CD14-positive monocyte (primary cell): ENCODE measurements around the gene ELAVL2. TPM values are rescaled to one million over a fixed set of nuclear protein-coding genes. Genes with fewer than 3 reads are reported as not detected.

Source experiments
- DNase-seq, 3 donors: peaks; one replicate each; pipeline ENCODE4 v3.0.0-alpha.2; 2011 to 2022
- H2AFZ ChIP-seq: 2 replicates; pipeline ENCODE4 v1.6.0; 2012; ENCODE audit warnings: mild to moderate bottlenecking, low read depth, low read length, inconsistent platforms; ENCODE audit not compliant: insufficient read depth, poor library complexity, severe bottlenecking
- H3K27ac ChIP-seq, 2 donors: 1 replicate in 1 of 2; 2 replicates in 1 of 2; pipeline ENCODE4 v1.5.1; 2012 to 2013; ENCODE audit warnings: low read length in 2 of 2, control low read depth in 1 of 2, inconsistent platforms in 1 of 2, low read depth in 1 of 2, mild to moderate bottlenecking in 1 of 2
- H3K27me3 ChIP-seq, 2 donors: one replicate each; pipeline versions ENCODE4 v1.6.0 to v1.6.1; 2011 to 2013; ENCODE audit warnings: low read length in 2 of 2; ENCODE audit not compliant: control insufficient read depth in 2 of 2, insufficient read depth in 2 of 2
- H3K36me3 ChIP-seq, 2 donors: replicated peaks in 1 of 2; 1 replicate in 1 of 2; 2 replicates in 1 of 2; pipeline versions ENCODE4 v1.5.1 to v1.6.1; 2012 to 2013; ENCODE audit warnings: low read length in 2 of 2, control low read depth in 1 of 2, inconsistent platforms in 1 of 2, mild to moderate bottlenecking in 1 of 2; ENCODE audit not compliant: insufficient read depth in 2 of 2, control insufficient read depth in 1 of 2
- H3K4me1 ChIP-seq, 2 donors: 1 replicate in 1 of 2; 2 replicates in 1 of 2; pipeline versions ENCODE4 v1.5.1 to v1.6.1; 2012 to 2013; ENCODE audit warnings: low read length in 2 of 2, control low read depth in 1 of 2, inconsistent platforms in 1 of 2, mild to moderate bottlenecking in 1 of 2, moderate library complexity in 1 of 2; ENCODE audit not compliant: insufficient read depth in 2 of 2, control insufficient read depth in 1 of 2
- H3K4me2 ChIP-seq: replicated peaks from 2 replicates; pipeline ENCODE3; 2012; ENCODE audit warnings: low read length, moderate library complexity, mild to moderate bottlenecking; ENCODE audit not compliant: poor library complexity, severe bottlenecking; ENCODE audit errors: extremely low read depth
- H3K4me3 ChIP-seq, 3 experiments: fragments of 200-600 bp in 1 of 3; sonication (generic) in 1 of 3; replicated peaks in 1 of 3; 1 replicate in 2 of 3; 2 replicates in 1 of 3; pipeline ENCODE4 v1.5.1; 2011 to 2013; ENCODE audit warnings: low read length in 3 of 3, mild to moderate bottlenecking in 3 of 3, control low read depth in 2 of 3, low read depth in 2 of 3, inconsistent platforms in 1 of 3, moderate library complexity in 1 of 3
- H3K79me2 ChIP-seq: 2 replicates; pipeline ENCODE4 v1.6.0; 2012; ENCODE audit warnings: mild to moderate bottlenecking, control low read depth, inconsistent platforms, low read length, moderate library complexity; ENCODE audit not compliant: insufficient read depth
- H3K9ac ChIP-seq: 2 replicates; pipeline ENCODE4 v1.6.0; 2017; ENCODE audit warnings: low read length, mild to moderate bottlenecking; ENCODE audit not compliant: insufficient read depth, poor library complexity, severe bottlenecking
- H3K9me3 ChIP-seq, 2 donors: replicated peaks in 1 of 2; 1 replicate in 1 of 2; 2 replicates in 1 of 2; pipeline versions ENCODE4 v1.5.1 to v1.6.1; 2012 to 2013; ENCODE audit warnings: low read length in 2 of 2, control low read depth in 1 of 2; ENCODE audit not compliant: control insufficient read depth in 1 of 2, insufficient read depth in 1 of 2
- H4K20me1 ChIP-seq: 2 replicates; pipeline ENCODE4 v1.6.0; 2012; ENCODE audit warnings: mild to moderate bottlenecking, low read length, control low read depth, moderate library complexity; ENCODE audit not compliant: insufficient read depth
- H3K27ac Mint-ChIP-seq, 7 donors: one replicate each; pipeline ENCODE4 v1.8.0; 2020; ENCODE audit warnings: mild to moderate bottlenecking in 7 of 7, mixed read lengths in 7 of 7, moderate library complexity in 6 of 7, inconsistent platforms in 2 of 7
- H3K27me3 Mint-ChIP-seq, 3 donors: one replicate each; pipeline ENCODE4 v1.8.0; 2021 to 2022; ENCODE audit warnings: low read depth in 3 of 3, mild to moderate bottlenecking in 3 of 3, mixed read lengths in 3 of 3, moderate library complexity in 3 of 3, inconsistent platforms in 1 of 3
- H3K36me3 Mint-ChIP-seq, 2 donors: one replicate each; pipeline ENCODE4 v1.8.0; 2020; ENCODE audit warnings: mixed read lengths in 2 of 2, inconsistent platforms in 1 of 2, mild to moderate bottlenecking in 1 of 2
- H3K4me1 Mint-ChIP-seq: one replicate; pipeline ENCODE4 v1.8.0; 2020; ENCODE audit warnings: mild to moderate bottlenecking, mixed read lengths
- H3K4me3 Mint-ChIP-seq, 2 donors: one replicate each; pipeline ENCODE4 v1.8.0; 2020; ENCODE audit warnings: mild to moderate bottlenecking in 2 of 2, mixed read lengths in 2 of 2, moderate library complexity in 1 of 2
- H3K9me3 Mint-ChIP-seq, 7 donors: one replicate each; pipeline ENCODE4 v1.8.0; 2020 to 2022; ENCODE audit warnings: mixed read lengths in 7 of 7, mild to moderate bottlenecking in 6 of 7, moderate library complexity in 6 of 7, inconsistent platforms in 2 of 7
- WGBS: methylation state at CpG from one replicate; pipeline ENCODE4 v1.1.5; 2013; ENCODE audit warnings: missing lambda C conversion rate; ENCODE audit not compliant: insufficient coverage; 5-methylcytosine and 5-hydroxymethylcytosine counted together
- intact Hi-C, 2 donors: fragments of 100-400 bp; cut with micrococcal nuclease; formaldehyde crosslinking; loops; one replicate each; pipeline versions ENCODE4 v1.15.0 to v1.15.1; 2023
- polyA plus RNA-seq, 3 donors: library from polyadenylated mRNA; depleted of rRNA in 1 of 3; unstranded in 2 of 3; stranded (reverse) in 1 of 3; fragments of 300-500 nt in 2 of 3; fragments of >200 nt in 1 of 3; fragmentation: Illumina TruSeq in 2 of 3; gene quantifications; 1 replicate in 2 of 3; 2 replicates in 1 of 3; pipeline ENCODE4 v1.2.3, GENCODE V29; 2012 to 2021
- TF ChIP-seq, protein P1 (sequence below): fragments of 200-600 bp; IDR thresholded peaks from one replicate; pipeline ENCODE4 v1.8.0; 2022; ENCODE audit warnings: antibody characterized with exemption, mild to moderate bottlenecking

The ELAVL2 gene
- polyA plus RNA-seq, 3 donors: not detected

DNA sequence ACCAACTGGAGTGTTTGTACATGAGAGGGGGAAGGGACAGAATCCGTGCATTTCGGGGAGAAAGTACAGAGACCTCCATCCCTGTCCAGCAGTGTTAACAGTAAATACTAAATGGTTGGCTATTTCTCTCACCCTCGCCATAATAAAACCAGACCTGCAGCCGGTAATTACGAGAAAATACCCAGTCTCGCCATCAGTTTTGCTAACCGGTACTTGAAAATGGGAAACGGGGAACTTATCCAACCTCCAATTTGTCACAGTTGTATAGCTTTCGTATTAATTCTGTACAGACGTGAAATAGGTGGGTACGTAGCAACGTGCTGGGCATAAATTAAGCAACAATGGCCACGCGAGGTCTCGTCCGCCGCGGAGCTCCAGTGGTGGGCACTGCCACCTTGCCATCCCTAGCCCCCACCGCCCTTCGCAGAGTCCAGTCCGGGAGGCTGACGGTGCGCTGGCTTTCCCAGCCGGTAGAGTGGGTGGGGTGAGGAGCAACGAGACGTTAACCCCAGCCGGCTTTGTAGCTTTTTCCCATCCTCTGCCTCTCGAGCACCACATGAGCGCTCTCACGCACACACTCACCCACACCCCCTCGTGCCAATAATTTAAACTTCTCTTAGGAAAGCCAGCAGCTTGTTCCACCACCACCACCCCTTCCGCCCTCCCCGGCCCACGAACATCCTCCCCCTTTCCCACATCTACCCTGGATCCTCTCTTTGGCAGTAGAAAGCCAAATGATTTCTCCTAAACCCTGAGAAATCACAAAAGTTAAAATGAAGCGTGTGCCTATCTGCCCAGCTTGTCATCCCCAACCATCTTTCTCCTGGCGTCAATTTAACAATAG is 1.8 kb downstream of the ELAVL2 start:
- Histone ChIP-seq H3K79me2 (no peaks in the 10 kb centered on the region), H3K4me3 (no peak overlapping the region), H3K9ac (no peak overlapping the region), H3K4me1 (no peaks in the 10 kb centered on the region), H3K36me3 (no peaks in the 10 kb centered on the region), H3K4me2 (no peak overlapping the region), H4K20me1 (no peaks in the 10 kb centered on the region), H3K9me3 (peaks cover 22 to 55% of the 10 kb centered on the region in 2 donors), H2AFZ (no peak overlapping the region), H3K27me3 (peaks cover 51 to 88% of the 10 kb centered on the region in 2 donors), H3K27ac (no peak overlapping the region)
- intact Hi-C loops: no loop called here
- Mint-ChIP-seq H3K4me1 (no peaks in the 10 kb centered on the region), H3K27ac (no peak overlapping the region), H3K27me3 (peaks cover 27 to 44% (median 30%) of the 10 kb centered on the region in 3 donors), H3K36me3 (no peaks in the 10 kb centered on the region), H3K4me3 (no peak overlapping the region), H3K9me3 (peaks cover 7 to 30% (median 21%) of the 10 kb centered on the region in 7 donors)
- TF ChIP-seq, protein P1, sequence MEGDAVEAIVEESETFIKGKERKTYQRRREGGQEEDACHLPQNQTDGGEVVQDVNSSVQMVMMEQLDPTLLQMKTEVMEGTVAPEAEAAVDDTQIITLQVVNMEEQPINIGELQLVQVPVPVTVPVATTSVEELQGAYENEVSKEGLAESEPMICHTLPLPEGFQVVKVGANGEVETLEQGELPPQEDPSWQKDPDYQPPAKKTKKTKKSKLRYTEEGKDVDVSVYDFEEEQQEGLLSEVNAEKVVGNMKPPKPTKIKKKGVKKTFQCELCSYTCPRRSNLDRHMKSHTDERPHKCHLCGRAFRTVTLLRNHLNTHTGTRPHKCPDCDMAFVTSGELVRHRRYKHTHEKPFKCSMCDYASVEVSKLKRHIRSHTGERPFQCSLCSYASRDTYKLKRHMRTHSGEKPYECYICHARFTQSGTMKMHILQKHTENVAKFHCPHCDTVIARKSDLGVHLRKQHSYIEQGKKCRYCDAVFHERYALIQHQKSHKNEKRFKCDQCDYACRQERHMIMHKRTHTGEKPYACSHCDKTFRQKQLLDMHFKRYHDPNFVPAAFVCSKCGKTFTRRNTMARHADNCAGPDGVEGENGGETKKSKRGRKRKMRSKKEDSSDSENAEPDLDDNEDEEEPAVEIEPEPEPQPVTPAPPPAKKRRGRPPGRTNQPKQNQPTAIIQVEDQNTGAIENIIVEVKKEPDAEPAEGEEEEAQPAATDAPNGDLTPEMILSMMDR: no peak
- 10% methylated on average over 8 of the region's 36 CpGs for WGBS
- DNase-seq: no peak

- Mint-ChIP-seq H3K9me3 (peaks cover 7 to 30% (median 21%) of the 10 kb centered on the region in 7 donors), H3K27ac (no peak overlapping the region), H3K4me3 (no peak overlapping the region), H3K36me3 (no peaks in the 10 kb centered on the region), H3K27me3 (peaks cover 32 to 46% (median 35%) of the 10 kb centered on the region in 3 donors), H3K4me1 (no peaks in the 10 kb centered on the region)
- Histone ChIP-seq H3K4me1 (no peaks in the 10 kb centered on the region), H4K20me1 (no peaks in the 10 kb centered on the region), H3K36me3 (no peaks in the 10 kb centered on the region), H3K79me2 (no peaks in the 10 kb centered on the region), H2AFZ (no peak overlapping the region), H3K27ac (no peak overlapping the region), H3K4me3 (no peak overlapping the region), H3K9me3 (peaks cover 22 to 55% of the 10 kb centered on the region in 2 donors), H3K9ac (no peak overlapping the region), H3K27me3 (peaks cover 54 to 85% of the 10 kb centered on the region in 2 donors), H3K4me2 (no peak overlapping the region)
- WGBS: 28% methylated on average over 6 of the region's 11 CpGs
- TF ChIP-seq, protein P1: no peak
- intact Hi-C loops: no loop called here
- DNase-seq: no peak
Measured at GRCh38 chr9:23823269-23823668, 2.8 kb downstream of the ELAVL2 start.
